GM18870 (cell line): ENCODE data around the gene ZDHHC3.
"Not testable (repeated sequence)": the region's sequence is repeated elsewhere in the genome, so short reads cannot be mapped to it uniquely, and the experiment has no call there.

Experiments
- ATAC-seq: cut with Tn5 transposase; IDR thresholded peaks from one replicate; pipeline ENCODE4 v1.9.1; 2021; ENCODE audit warnings: moderate library complexity; ENCODE audit not compliant: unreplicated experiment

ZDHHC3 gene

DNA sequence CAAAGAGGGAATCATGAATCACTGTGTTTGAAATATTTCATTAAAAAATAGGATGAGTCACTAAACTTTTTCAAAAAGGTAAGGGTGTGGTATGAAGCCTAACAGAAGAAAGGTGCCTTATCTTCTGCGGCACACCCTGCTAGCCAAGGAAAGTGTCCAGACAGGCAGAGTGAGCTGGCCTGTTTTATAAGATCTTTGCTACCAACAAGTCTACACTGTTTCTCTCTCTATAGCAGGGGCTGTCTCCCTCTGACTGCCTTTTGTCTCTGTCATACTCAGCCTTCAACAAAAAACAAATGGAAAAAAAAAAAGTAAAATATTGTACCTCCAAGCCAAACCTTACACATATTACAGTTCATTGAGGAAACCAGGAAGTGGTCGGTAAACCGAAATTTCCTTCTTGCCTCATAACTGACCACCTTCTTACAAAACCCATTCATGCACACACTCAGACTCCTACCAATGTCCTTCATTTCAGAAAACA is 9.1 kb downstream of the ZDHHC3 start:
- ATAC-seq: no peak

- ATAC-seq: no peak
Observed at GRCh38 chr3:44965165-44965564, 10.8 kb downstream of the ZDHHC3 start.

- no peak for ATAC-seq
Observed at GRCh38 chr3:44963571-44964325, 12.2 kb downstream of the ZDHHC3 start.

DNA sequence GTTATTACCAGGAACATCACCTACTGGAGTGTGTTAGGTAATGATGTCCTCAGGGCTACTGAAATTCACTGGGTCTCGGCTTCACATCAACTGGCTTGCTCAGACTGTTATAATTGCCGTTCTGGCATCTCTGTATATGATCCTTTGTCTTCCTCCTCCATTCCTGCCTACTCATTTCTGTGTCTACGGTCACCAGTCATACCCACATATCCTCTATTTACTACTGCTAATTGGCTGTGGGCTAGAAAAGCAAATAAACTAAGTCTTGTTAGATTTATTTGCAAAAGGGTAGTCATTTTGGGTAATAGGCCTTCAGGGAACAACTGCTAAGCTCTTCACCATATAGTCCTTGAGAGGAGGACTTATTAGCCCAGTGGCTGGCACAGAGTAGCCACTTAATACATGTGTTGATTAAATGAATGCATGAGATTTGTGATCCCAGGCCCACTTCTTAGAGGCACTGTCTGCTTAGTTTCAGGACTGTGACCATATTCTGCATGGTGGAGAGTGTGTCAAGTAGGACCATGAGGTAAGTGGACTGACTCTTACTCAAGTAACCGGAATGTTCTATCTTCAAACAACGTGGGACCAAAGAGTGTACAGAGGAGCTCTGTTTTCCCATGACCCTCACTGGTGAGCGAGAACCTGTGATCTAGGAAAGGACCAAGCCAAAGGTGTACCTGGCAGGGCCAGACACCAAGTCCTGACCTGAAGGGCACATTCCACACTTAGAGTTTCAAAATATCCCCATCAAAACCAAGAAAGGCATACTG is 13.2 kb downstream of the ZDHHC3 start:
- ATAC-seq: no peak

DNA sequence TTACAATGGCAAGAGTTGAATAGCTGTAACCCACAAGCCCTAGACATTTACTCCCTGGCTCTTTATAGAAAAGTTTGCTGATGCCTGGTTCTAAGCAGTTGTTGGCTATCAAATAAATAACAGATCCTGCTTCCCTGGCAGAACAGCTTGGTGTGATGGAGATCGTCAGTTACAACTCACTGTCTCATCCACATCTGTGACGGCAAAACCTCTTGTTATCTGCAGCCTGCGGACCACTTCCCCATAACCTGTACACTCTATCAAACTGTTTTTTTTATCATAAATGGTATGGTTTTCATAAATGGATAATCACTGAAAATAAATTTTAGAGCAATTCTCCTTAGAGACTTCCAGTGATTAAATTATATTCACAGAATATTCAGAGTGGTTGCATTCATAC is 14.1 kb downstream of the ZDHHC3 start:
- no peak for ATAC-seq

DNA sequence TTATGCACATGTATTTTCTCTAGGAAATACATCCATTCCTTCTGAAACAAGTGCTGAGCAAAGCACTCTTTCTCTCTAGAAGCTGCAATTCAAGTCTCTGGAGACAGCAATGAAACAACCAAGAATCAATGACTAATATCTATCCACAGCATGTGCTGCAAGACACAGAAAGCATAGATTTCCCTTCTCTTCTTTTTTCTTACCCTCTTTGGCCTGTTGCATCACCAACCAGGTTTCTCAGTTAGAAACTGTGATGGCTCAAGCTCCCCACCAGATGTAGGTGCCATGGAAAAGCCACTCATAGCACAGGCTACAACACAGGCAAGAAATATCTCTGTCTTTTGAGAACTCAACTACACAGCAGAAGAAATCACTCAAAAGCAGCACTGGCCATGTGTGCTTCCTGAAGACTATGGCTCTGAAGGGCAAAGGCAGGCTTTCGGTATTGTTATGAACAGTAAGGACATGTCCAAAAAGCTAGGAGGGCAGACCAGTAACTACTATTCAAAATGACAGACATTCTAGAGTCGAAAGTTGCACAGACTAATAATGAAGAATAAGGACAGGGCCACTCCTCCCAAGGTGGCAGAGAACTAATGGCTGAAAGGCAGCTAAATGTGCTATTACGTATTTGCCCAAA is 15.5 kb downstream of the ZDHHC3 start:
- no peak for ATAC-seq

GRCh38 chr3:44958386-44958785 is 17.6 kb downstream of the ZDHHC3 start:
- no peak for ATAC-seq

- ATAC-seq: no peak
Observed at GRCh38 chr3:44957986-44958385, 18.0 kb downstream of the ZDHHC3 start.

DNA sequence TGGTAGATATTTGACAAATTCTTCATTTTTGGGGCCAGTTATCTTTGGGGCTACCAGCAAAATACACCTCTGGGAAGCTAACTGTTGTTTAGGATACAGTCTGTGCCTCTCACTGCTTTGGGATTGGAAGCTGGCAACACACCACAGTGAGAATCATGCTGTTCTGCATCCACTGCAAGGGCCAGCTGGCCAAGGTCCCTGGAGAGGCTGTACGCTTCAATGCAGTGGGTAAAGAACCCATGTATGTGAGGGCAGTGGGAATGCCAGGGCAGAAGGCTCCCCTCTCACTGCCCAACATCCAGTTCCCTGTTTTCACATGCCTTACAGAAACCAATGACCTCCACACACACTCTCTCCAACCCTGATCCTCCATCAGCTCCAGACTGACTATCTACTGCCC is 20.1 kb downstream of the ZDHHC3 start:
- ATAC-seq: no peak

GRCh38 chr3:44954962-44955361 is 21.0 kb downstream of the ZDHHC3 start:
- ATAC-seq: no peak

GRCh38 chr3:44954304-44954703 is 21.7 kb downstream of the ZDHHC3 start:
- ATAC-seq: no peak

- no peak for ATAC-seq
Observed at GRCh38 chr3:44952689-44953088, 23.3 kb downstream of the ZDHHC3 start.

- no peak for ATAC-seq
Observed at GRCh38 chr3:44950275-44950734, 25.7 kb downstream of the ZDHHC3 start.

- not testable (repeated sequence) for ATAC-seq
Observed at GRCh38 chr3:44949770-44950169, 26.2 kb downstream of the ZDHHC3 start.

DNA sequence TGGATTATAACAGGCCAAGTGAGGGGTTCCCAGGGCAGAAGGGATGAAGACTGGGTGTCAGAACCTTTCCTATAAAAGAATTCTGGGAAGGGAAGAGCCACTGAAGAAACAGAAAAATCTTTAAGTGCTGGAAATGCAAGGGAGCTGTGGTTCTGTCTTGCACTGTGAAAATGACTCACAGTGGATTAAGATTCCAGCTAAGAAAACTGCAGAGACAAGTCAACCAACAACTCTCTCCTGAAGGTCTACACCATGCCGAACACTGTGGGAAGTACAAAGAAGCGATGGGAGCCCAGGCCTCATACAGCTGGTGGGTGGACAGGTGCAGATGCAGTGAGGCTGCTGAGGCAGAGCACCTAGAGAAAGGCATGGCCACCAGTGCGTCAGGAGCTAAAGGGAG is 27.7 kb downstream of the ZDHHC3 start:
- no peak for ATAC-seq

GRCh38 chr3:44942202-44942921 is 33.6 kb downstream of the ZDHHC3 start:
- no peak for ATAC-seq

DNA sequence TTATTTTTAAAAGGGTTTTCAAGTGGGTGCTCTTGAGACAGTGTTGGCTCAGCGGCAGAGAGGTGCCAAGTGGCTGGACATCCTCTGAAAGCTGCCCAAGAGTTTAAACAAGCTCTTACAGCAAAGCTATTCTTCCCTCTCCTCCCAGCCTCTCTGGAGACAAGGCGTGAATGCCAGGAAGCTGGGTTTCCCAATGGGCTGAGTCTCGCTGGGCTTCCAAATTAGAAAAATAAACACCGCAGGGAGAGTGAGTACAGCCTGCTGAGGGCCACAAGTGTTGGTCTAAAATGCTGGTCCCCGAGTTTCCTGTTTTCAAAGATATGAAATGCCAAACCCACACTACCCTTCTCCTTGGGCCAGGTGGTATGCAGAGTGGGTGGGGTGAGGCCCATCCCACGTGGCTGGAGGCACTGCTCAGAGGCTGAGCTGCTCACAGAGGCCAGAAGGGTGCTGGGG is 36.4 kb downstream of the ZDHHC3 start:
- ATAC-seq: no peak

DNA sequence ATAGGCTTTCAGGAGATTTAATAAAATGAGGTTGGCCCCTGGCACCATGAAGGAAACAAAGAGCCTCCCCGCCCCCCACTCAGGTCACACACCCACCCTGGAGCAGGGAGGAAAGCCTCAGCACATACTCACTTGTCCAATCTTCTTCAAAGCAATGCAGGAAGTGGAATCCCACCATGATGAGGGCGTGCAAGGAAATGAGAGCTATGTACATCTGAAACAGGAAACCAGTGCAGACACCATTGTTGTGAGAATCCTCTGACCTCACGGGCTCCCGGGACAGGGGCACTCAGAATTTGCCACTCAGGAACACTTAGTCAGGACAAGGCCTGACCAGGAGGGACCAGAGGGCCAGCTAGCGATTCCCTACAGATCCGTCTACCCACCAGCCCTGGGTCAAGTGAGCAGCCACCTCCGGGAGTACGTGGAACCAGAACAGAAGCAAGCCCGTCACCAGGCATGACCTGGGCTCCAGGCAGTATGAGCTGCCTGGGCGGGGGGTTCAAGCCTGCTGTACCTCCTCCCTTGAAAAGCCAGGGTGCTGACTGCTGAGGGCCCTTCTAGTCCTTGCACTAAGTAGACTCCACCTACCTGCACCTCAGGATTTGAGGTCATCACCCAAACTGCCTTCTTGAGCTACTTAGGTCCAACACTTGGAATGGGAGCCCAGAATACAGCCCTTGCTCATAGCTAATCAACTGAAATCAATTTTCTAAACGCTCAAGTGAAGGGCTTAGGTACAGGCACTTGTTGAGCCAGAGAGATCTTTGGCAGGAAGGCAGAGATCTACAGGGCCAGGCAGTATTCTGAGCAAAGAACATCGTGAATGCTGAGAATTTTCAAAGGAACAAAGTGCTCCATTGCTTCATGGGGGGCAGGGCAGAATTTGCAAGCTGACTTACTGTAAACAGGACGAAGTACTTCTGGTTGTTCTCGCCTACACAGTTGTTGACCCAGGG is 42.7 kb downstream of the ZDHHC3 start:
- no peak for ATAC-seq

- no peak for ATAC-seq
Observed at GRCh38 chr3:44932271-44932670, 43.7 kb downstream of the ZDHHC3 start.

DNA sequence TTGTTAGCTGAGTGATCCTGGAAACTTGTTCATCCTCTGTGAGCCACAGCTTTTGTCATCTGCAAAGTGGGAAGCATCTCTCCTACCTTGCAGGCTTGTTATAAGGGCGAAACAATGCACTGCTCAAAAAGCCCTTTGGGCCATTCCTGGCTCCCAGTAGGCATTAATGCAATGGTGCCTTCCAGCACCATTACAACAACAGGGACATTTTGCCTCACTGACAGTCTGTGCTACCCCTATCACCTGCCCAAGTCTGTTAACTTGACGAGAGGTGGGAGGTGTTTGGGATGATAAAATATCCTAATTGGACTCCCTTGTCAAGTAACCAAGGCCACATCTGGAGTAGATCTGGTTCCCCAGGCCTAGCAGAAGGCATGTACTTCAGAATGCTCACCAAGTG is 44.2 kb downstream of the ZDHHC3 start:
- no peak for ATAC-seq
